Measurements from ENCODE around the gene RAP2B. TPM values are rescaled to one million over a fixed set of nuclear protein-coding genes. Genes with fewer than 3 reads are reported as not detected.
"Not testable (repeated sequence)": the region's sequence is repeated elsewhere in the genome, so short reads cannot be mapped to it uniquely, and the experiment has no call there.

The RAP2B gene
- total and polyA plus RNA-seq, 7 experiments from 2014 or later = 10.6 to 30.3 (median 24.3) TPM

GRCh38 chr3:153176197-153176596 is 14.2 kb downstream of the RAP2B start:
- Histone ChIP-seq H3K4me3 (ENCODE audit: low read length) (no peak overlapping the region), H3K9me3 (ENCODE audit: control insufficient read depth in 2 of 3, low read length in 3 of 3) (no peaks in the 10 kb centered on the region), H3K27me3 (ENCODE audit: control insufficient read depth in 2 of 2, insufficient read depth in 2 of 2, low read length in 2 of 2) (no peaks in the 10 kb centered on the region), H3K27ac (ENCODE audit: low read depth, low read length) (no peak overlapping the region), H3K36me3 (ENCODE audit: control insufficient read depth in 2 of 3, insufficient read depth in 3 of 3, low read length in 3 of 3) (no peaks in the 10 kb centered on the region), H3K4me1 (ENCODE audit: control insufficient read depth in 2 of 2, insufficient read depth in 2 of 2, low read length in 2 of 2) (no peaks in the 10 kb centered on the region)
- DNase-seq = no peak
- no peaks in the 10 kb centered on the region for H3K27me3 Mint-ChIP-seq
- ChIA-PET POLR2A (interaction anchor here (0.7 to 2.8 kb wide), 2 partner anchors 14 to 29 kb away, joined by 3 to 17 read pairs; partner anchors contain the start of gene RAP2B), CTCF (no interaction called here)
- H3K4me3 Mint-ChIP-seq = no peak overlapping the region
- no peak for ATAC-seq
- intact Hi-C loops (cut with micrococcal nuclease) = no loop called here
- H3K27ac Mint-ChIP-seq = no peak overlapping the region
- H3K36me3 Mint-ChIP-seq = peaks cover 0 to 20% (median 17%) of the 10 kb centered on the region in 5 donors
- peaks cover 0 to 4% (median 0%) of the 10 kb centered on the region in 11 donors for H3K9me3 Mint-ChIP-seq
- H3K4me1 Mint-ChIP-seq = peaks cover 0 to 25% (median 11%) of the 10 kb centered on the region in 7 donors

GRCh38 chr3:153180860-153181372 is 18.9 kb downstream of the RAP2B start:
- no peaks in the 10 kb centered on the region for H3K9me3 ChIP-seq (ENCODE audit: control insufficient read depth in 2 of 3, low read length in 3 of 3)
- H3K4me1 Mint-ChIP-seq = peaks cover 8 to 21% (median 18%) of the 10 kb centered on the region in 7 donors
- intact Hi-C loops (cut with micrococcal nuclease) = loop anchor here in 1 of 2 donors (5.0 kb wide), 1 partner anchor 41 kb away; no protein-coding TSS in a partner anchor
- CTCF ChIA-PET = interaction anchor here (0.9 to 1.6 kb wide), 2 partner anchors 10 to 109 kb away, joined by 3 to 4 read pairs; no protein-coding TSS in a partner anchor
- no peak for DNase-seq
- H3K4me3 ChIP-seq (ENCODE audit: low read length) = no peak overlapping the region
- H3K4me1 ChIP-seq (ENCODE audit: control insufficient read depth in 2 of 2, insufficient read depth in 2 of 2, low read length in 2 of 2) = no peaks in the 10 kb centered on the region
- no peak overlapping the region for H3K4me3 Mint-ChIP-seq
- no peak overlapping the region for H3K27ac ChIP-seq (ENCODE audit: low read depth, low read length)
- H3K36me3 Mint-ChIP-seq = peaks cover 0 to 23% (median 15%) of the 10 kb centered on the region in 5 donors
- no peaks in the 10 kb centered on the region for H3K36me3 ChIP-seq (ENCODE audit: control insufficient read depth in 2 of 3, insufficient read depth in 3 of 3, low read length in 3 of 3)
- peaks cover 0 to 4% (median 0%) of the 10 kb centered on the region in 11 donors for H3K9me3 Mint-ChIP-seq
- no peak for ATAC-seq
- H3K27me3 ChIP-seq (ENCODE audit: control insufficient read depth in 2 of 2, insufficient read depth in 2 of 2, low read length in 2 of 2) = no peaks in the 10 kb centered on the region
- POLR2A ChIA-PET = interaction anchor here (1.6 kb wide), 1 partner anchor 13 kb away, joined by 4 read pairs; no protein-coding TSS in a partner anchor
- no peak overlapping the region for H3K27ac Mint-ChIP-seq
- no peaks in the 10 kb centered on the region for H3K27me3 Mint-ChIP-seq

DNA sequence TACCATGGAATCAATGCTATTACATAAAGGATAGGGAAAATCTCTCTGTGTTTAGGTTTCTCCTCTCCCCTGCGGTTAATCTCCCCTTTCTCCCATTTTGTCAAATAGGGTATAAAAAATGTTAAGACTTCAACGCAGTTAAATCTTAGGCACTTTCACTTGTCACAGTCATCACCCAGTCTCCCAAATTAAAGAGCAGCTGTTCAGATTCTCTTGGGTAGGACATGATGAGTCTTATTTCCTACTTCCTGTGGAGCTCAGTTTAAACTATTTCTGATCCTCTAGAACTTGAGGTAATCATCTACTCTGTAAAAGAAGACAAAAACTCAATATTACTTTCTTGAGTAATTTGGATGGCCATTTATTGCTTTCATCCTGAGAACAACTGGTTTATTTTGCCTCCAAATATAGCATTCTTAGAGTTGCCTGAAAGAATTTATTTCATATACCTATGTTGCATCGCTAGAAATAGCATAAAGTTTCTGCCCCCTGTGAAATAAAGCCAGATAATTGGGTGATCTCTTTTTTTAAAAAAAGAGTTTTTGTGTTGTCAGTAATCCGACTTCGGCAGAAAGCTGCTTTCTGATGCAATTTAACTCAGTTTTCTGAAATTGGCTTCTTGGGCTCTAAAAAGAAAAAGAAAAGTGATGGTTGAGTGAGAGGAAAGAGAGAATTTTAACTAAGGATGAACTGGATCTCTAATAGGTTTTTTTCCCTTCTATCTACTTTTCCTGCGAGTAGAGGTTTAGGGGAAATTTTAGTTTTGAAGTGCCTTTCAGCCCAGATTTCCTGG is 20.7 kb downstream of the RAP2B start:
- Histone ChIP-seq H3K27me3 (ENCODE audit: control insufficient read depth in 2 of 2, insufficient read depth in 2 of 2, low read length in 2 of 2) (no peaks in the 10 kb centered on the region), H3K4me1 (ENCODE audit: control insufficient read depth in 2 of 2, insufficient read depth in 2 of 2, low read length in 2 of 2) (no peaks in the 10 kb centered on the region), H3K27ac (ENCODE audit: low read depth, low read length) (no peak overlapping the region), H3K4me3 (ENCODE audit: low read length) (no peak overlapping the region), H3K9me3 (ENCODE audit: control insufficient read depth in 2 of 3, low read length in 3 of 3) (no peaks in the 10 kb centered on the region), H3K36me3 (ENCODE audit: control insufficient read depth in 2 of 3, insufficient read depth in 3 of 3, low read length in 3 of 3) (no peaks in the 10 kb centered on the region)
- DNase-seq (no peak), ATAC-seq (no peak)
- Mint-ChIP-seq H3K9me3 (peaks cover 0 to 3% (median 0%) of the 10 kb centered on the region in 11 donors), H3K4me3 (no peak overlapping the region), H3K27ac (peak overlapping the region in 2 of 9 donors; percentile 6 to 41), H3K4me1 (peaks cover 9 to 28% (median 20%) of the 10 kb centered on the region in 7 donors), H3K27me3 (no peaks in the 10 kb centered on the region), H3K36me3 (peaks cover 0 to 18% (median 9%) of the 10 kb centered on the region in 5 donors)
- POLR2A ChIA-PET = interaction anchor here (0.6 to 1.1 kb wide), 3 partner anchors 17 to 518 kb away, joined by 3 to 8 read pairs (median 3); no protein-coding TSS in a partner anchor
- CTCF ChIA-PET = no interaction called here
- intact Hi-C loops (cut with micrococcal nuclease) = loop anchor here in 1 of 2 donors (5.0 kb wide), 1 partner anchor 40 kb away; no protein-coding TSS in a partner anchor

DNA sequence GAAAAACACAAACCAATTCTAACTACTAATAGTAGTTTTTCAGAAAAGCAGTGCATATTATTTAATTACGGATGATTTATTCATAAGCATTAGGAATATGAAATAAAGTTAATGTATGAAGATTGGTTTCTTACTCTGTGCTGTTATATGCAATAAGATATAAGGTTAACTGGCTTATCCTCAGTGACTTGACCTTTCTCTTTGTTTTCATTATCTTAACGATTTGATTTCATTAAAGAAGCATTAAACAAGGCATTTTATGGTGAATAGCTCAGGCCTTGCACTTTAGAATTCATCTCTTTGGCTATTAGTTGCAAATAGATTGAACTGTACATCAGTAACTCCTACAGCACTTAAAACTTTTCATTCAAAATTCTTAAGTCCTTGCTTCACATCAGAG is 28.9 kb downstream of the RAP2B start:
- no peak for DNase-seq
- intact Hi-C loops (cut with micrococcal nuclease) = no loop called here
- H3K4me3 Mint-ChIP-seq = no peak overlapping the region
- Histone ChIP-seq H3K9me3 (ENCODE audit: control insufficient read depth in 2 of 3, low read length in 3 of 3) (no peaks in the 10 kb centered on the region), H3K4me3 (ENCODE audit: low read length) (no peak overlapping the region), H3K4me1 (ENCODE audit: control insufficient read depth in 2 of 2, insufficient read depth in 2 of 2, low read length in 2 of 2) (no peaks in the 10 kb centered on the region), H3K36me3 (ENCODE audit: control insufficient read depth in 2 of 3, insufficient read depth in 3 of 3, low read length in 3 of 3) (no peaks in the 10 kb centered on the region), H3K27ac (ENCODE audit: low read depth, low read length) (no peak overlapping the region), H3K27me3 (ENCODE audit: control insufficient read depth in 2 of 2, insufficient read depth in 2 of 2, low read length in 2 of 2) (no peaks in the 10 kb centered on the region)
- H3K36me3 Mint-ChIP-seq = peaks cover 0 to 3% (median 0%) of the 10 kb centered on the region in 5 donors
- ChIA-PET POLR2A (no interaction called here), CTCF (interaction anchor here (0.6 to 1.2 kb wide), 2 partner anchors 19 to 100 kb away, joined by 3 read pairs; no protein-coding TSS in a partner anchor)
- ATAC-seq = no peak
- no peaks in the 10 kb centered on the region for H3K9me3 Mint-ChIP-seq
- H3K27me3 Mint-ChIP-seq = no peaks in the 10 kb centered on the region
- peaks cover under 1 to 14% (median 1%) of the 10 kb centered on the region in 7 donors for H3K4me1 Mint-ChIP-seq
- no peak overlapping the region for H3K27ac Mint-ChIP-seq

DNA sequence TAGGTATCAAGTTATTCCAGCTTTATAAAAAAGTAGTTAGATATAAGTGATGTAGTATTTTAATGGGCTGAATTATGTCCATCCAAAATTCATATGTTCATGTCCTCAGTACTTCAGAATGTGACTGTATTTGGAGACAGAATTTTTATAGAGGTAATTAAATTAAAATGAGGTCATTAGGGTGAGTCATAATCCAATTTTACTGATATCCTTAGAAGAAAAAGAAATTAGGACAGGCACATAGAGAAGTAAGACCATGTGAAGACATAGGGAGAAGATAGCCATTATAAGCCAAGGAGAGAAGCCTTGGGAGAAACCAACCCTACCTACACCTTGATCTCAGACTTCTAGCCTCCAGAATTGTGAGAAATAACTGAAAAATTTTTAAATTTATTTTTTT is 30.3 kb downstream of the RAP2B start:
- ChIA-PET CTCF (interaction anchor here (1.2 kb wide), 1 partner anchor 98 kb away, joined by 3 read pairs; no protein-coding TSS in a partner anchor), POLR2A (no interaction called here)
- ATAC-seq (no peak), DNase-seq (no peak)
- no peaks in the 10 kb centered on the region for H3K9me3 ChIP-seq (ENCODE audit: control insufficient read depth in 2 of 3, low read length in 3 of 3)
- intact Hi-C loops (cut with micrococcal nuclease) = no loop called here
- no peaks in the 10 kb centered on the region for H3K4me1 ChIP-seq (ENCODE audit: control insufficient read depth in 2 of 2, insufficient read depth in 2 of 2, low read length in 2 of 2)
- Mint-ChIP-seq H3K36me3 (peaks cover 0 to 3% (median 0%) of the 10 kb centered on the region in 5 donors), H3K27me3 (no peaks in the 10 kb centered on the region), H3K9me3 (no peaks in the 10 kb centered on the region), H3K27ac (no peak overlapping the region), H3K4me1 (peaks cover 0 to 9% (median 0%) of the 10 kb centered on the region in 7 donors), H3K4me3 (no peak overlapping the region)
- H3K27ac ChIP-seq (ENCODE audit: low read depth, low read length) = no peak overlapping the region
- H3K27me3 ChIP-seq (ENCODE audit: control insufficient read depth in 2 of 2, insufficient read depth in 2 of 2, low read length in 2 of 2) = no peaks in the 10 kb centered on the region
- no peaks in the 10 kb centered on the region for H3K36me3 ChIP-seq (ENCODE audit: control insufficient read depth in 2 of 3, insufficient read depth in 3 of 3, low read length in 3 of 3)
- H3K4me3 ChIP-seq (ENCODE audit: low read length) = no peak overlapping the region

- H3K9me3 ChIP-seq (ENCODE audit: control insufficient read depth in 2 of 3, low read length in 3 of 3); H3K27me3 Mint-ChIP-seq; H3K4me1 ChIP-seq (ENCODE audit: control insufficient read depth in 2 of 2, insufficient read depth in 2 of 2, low read length in 2 of 2); intact Hi-C loops (cut with micrococcal nuclease); H3K36me3 ChIP-seq (ENCODE audit: control insufficient read depth in 2 of 3, insufficient read depth in 3 of 3, low read length in 3 of 3); H3K4me3 ChIP-seq (ENCODE audit: low read length); H3K36me3 Mint-ChIP-seq; ATAC-seq; H3K27me3 ChIP-seq (ENCODE audit: control insufficient read depth in 2 of 2, insufficient read depth in 2 of 2, low read length in 2 of 2); H3K27ac Mint-ChIP-seq; H3K4me3 Mint-ChIP-seq; POLR2A ChIA-PET; H3K27ac ChIP-seq (ENCODE audit: low read depth, low read length); CTCF ChIA-PET; H3K4me1 Mint-ChIP-seq; H3K9me3 Mint-ChIP-seq; DNase-seq: not testable (repeated sequence)
Measured at GRCh38 chr3:153193786-153194476, 31.9 kb downstream of the RAP2B start.

Data from naive thymus-derived CD4-positive, alpha-beta T cell (primary cell).